H1 (cell line): ENCODE measurements around the gene MRPS6. TPM values are rescaled to one million over a fixed set of nuclear protein-coding genes. Genes with fewer than 3 reads are reported as not detected.

Source experiments
- CTCF ChIA-PET: fragments of 300-600 bp; sonication (Branson Sonifier 250); formaldehyde crosslinking; loops from one replicate; lab custom pipeline; 2021; ENCODE audit not compliant: partially characterized antibody; lab: Charles Lee
- POLR2A ChIA-PET: fragments of 300-600 bp; sonication (Branson Sonifier 250); formaldehyde crosslinking; loops from one replicate; lab custom pipeline; 2021; ENCODE audit warnings: inconsistent platforms; ENCODE audit not compliant: partially characterized antibody; lab: Charles Lee
- DNase-seq, 2 experiments: peaks; one replicate each; pipeline versions ENCODE4 v3.0.0 to v3.0.0-alpha.2; 2010 to 2022; ENCODE audit warnings: low spot score in 2 of 2, low read depth in 1 of 2, mixed read lengths in 1 of 2
- FAIRE-seq: peaks from 2 replicates; lab custom pipeline; 2011; peaks lifted over from hg19 to GRCh38; lab: Jason Lieb, UNC
- H2AFZ ChIP-seq: 2 replicates; pipeline ENCODE4 v1.8.1; 2012; ENCODE audit warnings: low read length, inconsistent platforms
- H2AK5ac ChIP-seq: 2 replicates; pipeline ENCODE4 v1.6.1; 2013; ENCODE audit warnings: low read depth, low read length
- H2BK120ac ChIP-seq: replicated peaks from 2 replicates; pipeline ENCODE3; 2013; ENCODE audit warnings: low read depth, low read length, inconsistent platforms
- H2BK12ac ChIP-seq: 2 replicates; pipeline ENCODE4 v1.6.1; 2013; ENCODE audit warnings: low read depth, low read length
- H2BK15ac ChIP-seq: 2 replicates; pipeline ENCODE4 v1.6.1; 2013; ENCODE audit warnings: low read length
- H2BK20ac ChIP-seq: 2 replicates; pipeline ENCODE4 v1.6.1; 2013; ENCODE audit warnings: low read length
- H2BK5ac ChIP-seq: 2 replicates; pipeline ENCODE4 v1.6.1; 2013; ENCODE audit warnings: low read depth, low read length
- H3K14ac ChIP-seq: 2 replicates; pipeline ENCODE4 v1.6.1; 2013; ENCODE audit warnings: inconsistent platforms; ENCODE audit not compliant: insufficient read length
- H3K18ac ChIP-seq: 2 replicates; pipeline ENCODE4 v1.6.1; 2013; ENCODE audit warnings: low read length; ENCODE audit errors: extremely low read depth
- H3K23ac ChIP-seq: 2 replicates; pipeline ENCODE4 v1.6.1; 2013; ENCODE audit warnings: inconsistent platforms; ENCODE audit not compliant: insufficient read length
- H3K23me2 ChIP-seq: 2 replicates; pipeline ENCODE4 v1.6.1; 2013; ENCODE audit warnings: low read depth, low read length
- H3K27ac ChIP-seq: 2 replicates; pipeline ENCODE4 v1.6.1; 2011; ENCODE audit warnings: low read depth, low read length, inconsistent platforms
- H3K27me3 ChIP-seq, 4 experiments: replicated peaks in 1 of 4; 1 replicate in 1 of 4; 2 replicates in 3 of 4; pipeline versions ENCODE4 v1.6.1 to v1.8.1; 2011 to 2013; ENCODE audit warnings: low read length in 3 of 4, mild to moderate bottlenecking in 3 of 4, inconsistent platforms in 2 of 4, mixed read lengths in 2 of 4, moderate library complexity in 1 of 4; ENCODE audit not compliant: control insufficient read depth in 3 of 4, insufficient read depth in 3 of 4; ENCODE audit errors: extremely low read depth in 1 of 4
- H3K36me3 ChIP-seq, 4 experiments: 2 replicates each; pipeline versions ENCODE4 v1.6.1 to v1.8.1; 2011 to 2013; ENCODE audit warnings: mild to moderate bottlenecking in 4 of 4, low read length in 3 of 4, moderate library complexity in 2 of 4, control low read depth in 1 of 4, inconsistent platforms in 1 of 4; ENCODE audit not compliant: insufficient read depth in 4 of 4, control insufficient read depth in 2 of 4
- H3K4ac ChIP-seq: replicated peaks from 2 replicates; pipeline ENCODE3; 2013; ENCODE audit warnings: low read length, low read depth, mixed read lengths, inconsistent platforms; ENCODE audit not compliant: insufficient read length
- H3K4me1 ChIP-seq, 4 experiments: replicated peaks in 1 of 4; 1 replicate in 1 of 4; 2 replicates in 3 of 4; pipeline versions ENCODE4 v1.6.1 to v1.8.1; 2011 to 2013; ENCODE audit warnings: low read length in 3 of 4, inconsistent platforms in 2 of 4, mixed read lengths in 1 of 4; ENCODE audit not compliant: insufficient read depth in 4 of 4, control insufficient read depth in 3 of 4
- H3K4me2 ChIP-seq, 2 experiments: 2 replicates each; pipeline versions ENCODE4 v1.6.1 to v1.8.1; 2011 to 2013; ENCODE audit warnings: low read depth in 2 of 2, low read length in 2 of 2, control low read depth in 1 of 2, inconsistent platforms in 1 of 2, mild to moderate bottlenecking in 1 of 2; ENCODE audit not compliant: insufficient read depth in 1 of 2
- H3K4me3 ChIP-seq, 4 experiments: fragments of 200-600, 300-600 bp in 1 of 4; sonication (generic), shearing (Covaris generic), sonication (Bioruptor Twin) in 1 of 4; 2 replicates each; pipeline versions ENCODE4 v1.5.1 to v1.8.1; 2011 to 2016; ENCODE audit warnings: low read length in 4 of 4, low read depth in 3 of 4, control low read depth in 2 of 4, inconsistent platforms in 2 of 4, mild to moderate bottlenecking in 2 of 4, mixed read lengths in 1 of 4, moderate library complexity in 1 of 4; ENCODE audit not compliant: insufficient read depth in 2 of 4; ENCODE audit errors: extremely low read depth in 1 of 4
- H3K56ac ChIP-seq: replicated peaks from 2 replicates; pipeline ENCODE3; 2013; ENCODE audit warnings: low read depth, mild to moderate bottlenecking, mixed read lengths, low read length, inconsistent platforms; ENCODE audit not compliant: insufficient read length
- H3K79me1 ChIP-seq: 2 replicates; pipeline ENCODE4 v1.6.1; 2013; ENCODE audit warnings: low read depth, low read length, control low read depth
- H3K79me2 ChIP-seq, 2 experiments: 2 replicates each; pipeline versions ENCODE4 v1.6.1 to v1.8.1; 2012 to 2013; ENCODE audit warnings: low read length in 2 of 2, mild to moderate bottlenecking in 2 of 2, inconsistent platforms in 1 of 2; ENCODE audit not compliant: insufficient read depth in 2 of 2, control insufficient read depth in 1 of 2
- H3K9ac ChIP-seq, 4 experiments: replicated peaks in 1 of 4; 1 replicate in 1 of 4; 2 replicates in 3 of 4; pipeline versions ENCODE4 v1.6.1 to v1.8.1; 2011 to 2013; ENCODE audit warnings: low read depth in 3 of 4, low read length in 3 of 4, control low read depth in 2 of 4, mild to moderate bottlenecking in 2 of 4, moderate library complexity in 2 of 4, inconsistent platforms in 1 of 4; ENCODE audit errors: extremely low read depth in 1 of 4
- H3K9me3 ChIP-seq, 2 experiments: 2 replicates each; pipeline versions ENCODE4 v1.6.1 to v1.8.1; 2012 to 2013; ENCODE audit warnings: mild to moderate bottlenecking in 2 of 2, moderate library complexity in 2 of 2, control low read depth in 1 of 2, inconsistent platforms in 1 of 2, low read depth in 1 of 2, low read length in 1 of 2, mixed read lengths in 1 of 2; ENCODE audit not compliant: insufficient read depth in 2 of 2
- H4K20me1 ChIP-seq, 2 experiments: replicated peaks in 1 of 2; 2 replicates each; pipeline versions ENCODE3 to v1.8.1; 2011 to 2013; ENCODE audit warnings: inconsistent platforms in 2 of 2, low read length in 2 of 2, mild to moderate bottlenecking in 1 of 2; ENCODE audit not compliant: insufficient read depth in 2 of 2, control insufficient read depth in 1 of 2
- H4K5ac ChIP-seq: 2 replicates; pipeline ENCODE4 v1.6.1; 2013; ENCODE audit warnings: low read length, low read depth, mixed read lengths, inconsistent platforms; ENCODE audit not compliant: insufficient read length
- H4K8ac ChIP-seq: 2 replicates; pipeline ENCODE4 v1.8.0; 2013; ENCODE audit warnings: mild to moderate bottlenecking, moderate library complexity, low read length, inconsistent platforms; ENCODE audit not compliant: insufficient read depth; ENCODE audit errors: extremely low read depth
- H4K91ac ChIP-seq: replicated peaks from 2 replicates; pipeline ENCODE3; 2013; ENCODE audit warnings: low read length, mixed read lengths, inconsistent platforms; ENCODE audit not compliant: insufficient read length
- BACH1 ChIP-seq: IDR thresholded peaks from 2 replicates; pipeline ENCODE4 v1.6.1; 2012; ENCODE audit warnings: low read length, improper control_type of control experiment
- BRCA1 ChIP-seq: IDR thresholded peaks from 2 replicates; pipeline ENCODE4 v1.6.1; 2012; ENCODE audit warnings: low read depth, low read length, improper control_type of control experiment
- CBX8 ChIP-seq: fragments of 300-800, 300-1000 bp; sonication (generic); IDR thresholded peaks from 2 replicates; pipeline ENCODE4 v1.7.1; 2016; ENCODE audit warnings: low read depth, low read length, borderline replicate concordance
- CEBPB ChIP-seq: IDR thresholded peaks from 2 replicates; pipeline ENCODE4 v1.6.1; 2012; ENCODE audit warnings: low read depth, low read length
- CHD1 ChIP-seq: IDR thresholded peaks from 2 replicates; pipeline ENCODE4 v1.6.1; 2012; ENCODE audit warnings: low read depth, low read length, improper control_type of control experiment
- CREB1 ChIP-seq: IDR thresholded peaks from 2 replicates; pipeline ENCODE4 v1.6.1; 2012; ENCODE audit warnings: inconsistent platforms
- POLR2A ChIP-seq, 2 experiments: IDR thresholded peaks; 1 replicate in 1 of 2; 2 replicates in 1 of 2; pipeline ENCODE4 v1.6.1; 2011; ENCODE audit warnings: low read depth in 2 of 2, low read length in 2 of 2, mild to moderate bottlenecking in 2 of 2; ENCODE audit errors: control extremely low read depth in 1 of 2
- POLR2AphosphoS5 ChIP-seq: IDR thresholded peaks from 2 replicates; pipeline ENCODE4 v1.6.1; 2011; ENCODE audit warnings: low read depth, low read length
- RAD21 ChIP-seq, 2 experiments: IDR thresholded peaks in 1 of 2; conservative IDR thresholded peaks in 1 of 2; 2 replicates each; pipeline ENCODE4 v1.6.1; 2011; ENCODE audit warnings: low read depth in 2 of 2, low read length in 2 of 2, improper control_type of control experiment in 1 of 2, inconsistent platforms in 1 of 2, mild to moderate bottlenecking in 1 of 2, moderate library complexity in 1 of 2
- SP1 ChIP-seq: IDR thresholded peaks from 2 replicates; pipeline ENCODE4 v1.6.1; 2011; ENCODE audit warnings: low read depth, low read length
- SRF ChIP-seq: IDR thresholded peaks from 2 replicates; pipeline ENCODE4 v1.6.1; 2011; ENCODE audit warnings: mild to moderate bottlenecking, low read depth, low read length, moderate library complexity
- TEAD4 ChIP-seq: IDR thresholded peaks from 2 replicates; pipeline ENCODE4 v1.6.1; 2012; ENCODE audit warnings: low read depth, low read length, inconsistent platforms, mixed read lengths
- ZNF274 ChIP-seq: IDR thresholded peaks from 2 replicates; pipeline ENCODE4 v1.7.0; 2012; ENCODE audit warnings: low read length, borderline replicate concordance; ENCODE audit errors: extremely low read depth
- WGBS, 2 experiments: shearing (Covaris generic) in 1 of 2; methylation state at CpG; one replicate each; pipeline versions ENCODE4 v1.1.6 to v1.1.7; 2013 to 2015; ENCODE audit warnings: low lambda C conversion rate in 2 of 2, mixed read lengths in 2 of 2, inconsistent platforms in 1 of 2, low coverage in 1 of 2, missing lambda C conversion rate in 1 of 2; ENCODE audit not compliant: insufficient replicate concordance in 2 of 2, insufficient coverage in 1 of 2, insufficient read length in 1 of 2; ENCODE audit errors: extremely low coverage in 1 of 2, missing lambda C conversion rate in 1 of 2; 5-methylcytosine and 5-hydroxymethylcytosine counted together
- polyA plus RNA-seq, 7 experiments: library from polyadenylated mRNA; depleted of rRNA in 3 of 7; stranded (reverse) in 5 of 7; unstranded in 2 of 7; fragments of >200 nt in 5 of 7; fragments of 200-250 nt in 2 of 7; gene quantifications; 1 replicate in 5 of 7; 2 replicates in 1 of 7; 4 replicates in 1 of 7; pipeline versions ENCODE4 v1.2.1 to v1.2.3, GENCODE V29; 2011 to 2013; ENCODE audit warnings: missing spikeins in 2 of 7, mixed read lengths in 2 of 7
- total RNA-seq: library from RNA; stranded (reverse); fragmentation: NEBNext Ultra II Directional; extraction: Animal tissue kit (Norgen Biotek cat#: 25700); gene quantifications from 2 replicates; pipeline ENCODE4 v1.2.1, GENCODE V29; 2021

The MRPS6 gene
- total and polyA plus RNA-seq, 2 of the 8 experiments (the other 6 are each of a cell fraction or from before 2014, with no cell fraction given) = 62.7 to 156 TPM

GRCh38 chr21:34182436-34182835 lies 109.1 kb downstream of the MRPS6 start:
- no peaks in the 10 kb centered on the region for H3K79me1 ChIP-seq
- no peaks in the 10 kb centered on the region for H4K20me1 ChIP-seq
- 88% methylated on average over 3 of the region's 3 CpGs; no CpG with 5 or more reads in 1 of the 2 experiments for WGBS, 2 experiments
- H4K5ac ChIP-seq = no peak overlapping the region
- H2BK120ac ChIP-seq = no peak overlapping the region
- no peak for FAIRE-seq
- peaks cover 1 to 15% (median 7%) of the 10 kb centered on the region in 4 experiments; a peak in 5 of 7 replicates for H3K27me3 ChIP-seq
- no peak overlapping the region for H2BK12ac ChIP-seq
- H3K27ac ChIP-seq = no peak overlapping the region
- no peak overlapping the region for H3K14ac ChIP-seq
- no peaks in the 10 kb centered on the region for H3K9me3 ChIP-seq
- no peak overlapping the region for H2BK5ac ChIP-seq
- no peak overlapping the region for H3K4me2 ChIP-seq
- no peak overlapping the region for H3K23ac ChIP-seq
- H2BK20ac ChIP-seq = no peak overlapping the region
- no peak overlapping the region for H3K4me3 ChIP-seq
- 0 out of 2 replicates have a peak, but pooled peaks cover 2% of the 10 kb centered on the region for H3K23me2 ChIP-seq
- POLR2A ChIA-PET = no interaction called here
- TF ChIP-seq BACH1 (no peak), CHD1 (no peak), ZNF274 (no peak), BRCA1 (no peak), POLR2AphosphoS5 (no peak), CREB1 (no peak), SP1 (no peak), CBX8 (no peak), CEBPB (no peak), TEAD4 (no peak), RAD21 (IDR thresholded peaks at IDR 0.05 in 1 of 2, conservative IDR thresholded peaks at IDR 0.05 in 1 of 2; ENCODE audit: low read depth in 2 of 2, low read length in 2 of 2) (no peak), POLR2A (IDR thresholded peaks at IDR 0.05; ENCODE audit: control extremely low read depth in 1 of 2, low read depth in 2 of 2, low read length in 2 of 2) (no peak), SRF (no peak)
- TF ChIP-seq, all 59 proteins: peak for 0
- no peak overlapping the region for H3K9ac ChIP-seq
- H3K4ac ChIP-seq = no peak overlapping the region
- H4K8ac ChIP-seq = no peak overlapping the region
- no peak overlapping the region for H4K91ac ChIP-seq
- DNase-seq = no peak
- H3K18ac ChIP-seq = no peak overlapping the region
- no peak overlapping the region for H2BK15ac ChIP-seq
- peaks cover 4 to 22% (median 15%) of the 10 kb centered on the region in 4 experiments; a peak in 6 of 7 replicates for H3K4me1 ChIP-seq
- H2AFZ ChIP-seq = no peak overlapping the region
- no peak overlapping the region for H3K56ac ChIP-seq
- CTCF ChIA-PET = interaction anchor here (1.2 kb wide), 1 partner anchor 16 kb away, joined by 3 read pairs; no protein-coding TSS in a partner anchor
- no peaks in the 10 kb centered on the region for H3K36me3 ChIP-seq
- no peak overlapping the region for H2AK5ac ChIP-seq
- H3K79me2 ChIP-seq = no peaks in the 10 kb centered on the region
